Gastrocnemius medialis (tissue), 4 donors: ENCODE data around the gene CYP2C9.
"Not testable (repeated sequence)": the region's sequence is repeated elsewhere in the genome, so short reads cannot be mapped to it uniquely, and the experiment has no call there.

ENCODE experiments used
- POLR2A ChIP-seq, 2 donors: fragments of 450-650 bp; IDR thresholded peaks; one replicate each; pipeline ENCODE4 v1.6.1; 2017; ENCODE audit warnings: antibody characterized with exemption in 2 of 2, mild to moderate bottlenecking in 2 of 2, moderate library complexity in 2 of 2
- TF ChIP-seq, protein P1 (sequence below), 5 experiments: fragments of 450-650 bp in 3 of 5; fragments of 200-600 bp in 2 of 5; sonication (generic) in 2 of 5; IDR thresholded peaks in 4 of 5; conservative IDR thresholded peaks in 1 of 5; 1 replicate in 4 of 5; 2 replicates in 1 of 5; pipeline ENCODE4 v1.5.1; 2016 to 2019; ENCODE audit warnings: antibody characterized with exemption in 5 of 5, mild to moderate bottlenecking in 3 of 5, moderate library complexity in 3 of 5

DNA sequence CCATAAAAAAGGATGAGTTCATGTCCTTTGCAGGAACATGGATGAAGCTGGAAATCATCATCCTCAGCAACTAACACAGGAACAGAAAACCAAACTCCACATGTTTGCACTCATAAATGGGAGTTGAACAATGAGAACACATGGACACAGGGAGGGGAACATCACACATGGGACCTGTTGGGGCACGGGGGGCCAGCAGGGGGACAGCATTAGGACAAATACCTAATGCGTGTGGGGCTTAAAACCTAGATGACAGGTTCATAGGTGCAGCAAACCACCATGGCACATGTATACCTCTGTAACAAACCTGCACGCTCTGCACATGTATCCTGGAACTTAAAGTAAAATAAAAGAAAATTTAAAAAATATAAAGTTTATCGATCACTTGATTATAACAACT, 7.7 kb downstream of the CYP2C9 start:
- TF ChIP-seq, protein P1, sequence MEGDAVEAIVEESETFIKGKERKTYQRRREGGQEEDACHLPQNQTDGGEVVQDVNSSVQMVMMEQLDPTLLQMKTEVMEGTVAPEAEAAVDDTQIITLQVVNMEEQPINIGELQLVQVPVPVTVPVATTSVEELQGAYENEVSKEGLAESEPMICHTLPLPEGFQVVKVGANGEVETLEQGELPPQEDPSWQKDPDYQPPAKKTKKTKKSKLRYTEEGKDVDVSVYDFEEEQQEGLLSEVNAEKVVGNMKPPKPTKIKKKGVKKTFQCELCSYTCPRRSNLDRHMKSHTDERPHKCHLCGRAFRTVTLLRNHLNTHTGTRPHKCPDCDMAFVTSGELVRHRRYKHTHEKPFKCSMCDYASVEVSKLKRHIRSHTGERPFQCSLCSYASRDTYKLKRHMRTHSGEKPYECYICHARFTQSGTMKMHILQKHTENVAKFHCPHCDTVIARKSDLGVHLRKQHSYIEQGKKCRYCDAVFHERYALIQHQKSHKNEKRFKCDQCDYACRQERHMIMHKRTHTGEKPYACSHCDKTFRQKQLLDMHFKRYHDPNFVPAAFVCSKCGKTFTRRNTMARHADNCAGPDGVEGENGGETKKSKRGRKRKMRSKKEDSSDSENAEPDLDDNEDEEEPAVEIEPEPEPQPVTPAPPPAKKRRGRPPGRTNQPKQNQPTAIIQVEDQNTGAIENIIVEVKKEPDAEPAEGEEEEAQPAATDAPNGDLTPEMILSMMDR (IDR thresholded peaks at IDR 0.05 in 4 of 5, conservative IDR thresholded peaks at IDR 0.05 in 1 of 5): not testable (repeated sequence)
- TF ChIP-seq POLR2A (IDR thresholded peaks at IDR 0.05): not testable (repeated sequence)
